ENCODE results near the gene MED15. TPM values are rescaled to one million over a fixed set of nuclear protein-coding genes. Genes with fewer than 3 reads are reported as not detected.
A peak's percentile ranks its signal among the peaks of the same experiment; 100 is the strongest.

MED15 gene
- total and polyA plus RNA-seq, 10 of the 15 experiments (the other 5 are each of a cell fraction or from before 2014, with no cell fraction given): 1.4 to 75.2 (median 26.9) TPM

DNA sequence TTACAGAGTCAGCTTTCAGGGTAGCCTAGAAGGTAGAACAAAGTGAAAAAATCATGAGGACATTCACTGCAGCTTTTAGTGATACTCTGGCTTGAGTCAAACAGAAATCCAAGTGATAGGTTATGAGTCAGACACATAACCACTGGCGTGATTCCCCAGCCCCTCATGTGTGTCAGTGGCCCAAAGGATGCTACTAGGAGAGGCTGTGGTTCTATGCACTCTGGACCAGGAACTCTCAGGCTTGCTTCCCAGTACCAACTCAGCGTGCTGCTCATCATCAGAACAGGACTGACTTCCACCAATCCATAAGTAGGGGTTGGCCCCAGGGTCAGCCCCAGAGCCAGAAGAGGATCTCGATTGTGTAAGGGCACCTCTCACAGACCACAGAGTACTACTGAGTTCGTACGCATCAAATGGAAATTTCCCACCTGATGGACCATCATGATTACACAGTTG is 116.8 kb downstream of the MED15 start (continued):
- TF ChIP-seq MEF2A (IDR thresholded peaks at IDR 0.05; ENCODE audit: insufficient read depth, low read depth, low read length) (peak; percentile 80), NFYB (IDR thresholded peaks at IDR 0.05; ENCODE audit: insufficient read depth, low read depth, low read length) (peak; percentile 72), HDGF (IDR thresholded peaks at IDR 0.05) (no peak), BACH1 (IDR thresholded peaks at IDR 0.05; ENCODE audit: borderline replicate concordance) (peak; percentile 85; the same call in 1 of the 2 replicates), KLF5 (IDR thresholded peaks at IDR 0.05; ENCODE audit: partially characterized antibody) (no peak), SMARCA5 (IDR thresholded peaks at IDR 0.05) (no peak), WRNIP1 (IDR thresholded peaks at IDR 0.05; ENCODE audit: borderline replicate concordance, low read depth, low read length) (no peak), FOXK2 (IDR thresholded peaks at IDR 0.05) (no peak), RAD51 (IDR thresholded peaks at IDR 0.05) (no peak), NRF1 (conservative IDR thresholded peaks at IDR 0.05; ENCODE audit: low read depth, low read length) (no peak), MTA3 (IDR thresholded peaks at IDR 0.05; ENCODE audit: borderline replicate concordance, low read length) (peak; percentile 96; the same call in 1 of the 2 replicates), NR2C2 (IDR thresholded peaks at IDR 0.05; ENCODE audit: borderline replicate concordance, control insufficient read depth, insufficient read length, low read depth) (no peak), EZH2 (IDR thresholded peaks at IDR 0.05; ENCODE audit: borderline replicate concordance, control insufficient read depth, low read depth, low read length) (no peak), MYC (IDR thresholded peaks at IDR 0.05; ENCODE audit: insufficient read depth, insufficient read length, insufficient replicate concordance, low read length, severe bottlenecking) (no peak), ZSCAN29 (IDR thresholded peaks at IDR 0.05) (no peak)
- TF ChIP-seq, protein P1, sequence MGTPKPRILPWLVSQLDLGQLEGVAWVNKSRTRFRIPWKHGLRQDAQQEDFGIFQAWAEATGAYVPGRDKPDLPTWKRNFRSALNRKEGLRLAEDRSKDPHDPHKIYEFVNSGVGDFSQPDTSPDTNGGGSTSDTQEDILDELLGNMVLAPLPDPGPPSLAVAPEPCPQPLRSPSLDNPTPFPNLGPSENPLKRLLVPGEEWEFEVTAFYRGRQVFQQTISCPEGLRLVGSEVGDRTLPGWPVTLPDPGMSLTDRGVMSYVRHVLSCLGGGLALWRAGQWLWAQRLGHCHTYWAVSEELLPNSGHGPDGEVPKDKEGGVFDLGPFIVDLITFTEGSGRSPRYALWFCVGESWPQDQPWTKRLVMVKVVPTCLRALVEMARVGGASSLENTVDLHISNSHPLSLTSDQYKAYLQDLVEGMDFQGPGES (IDR thresholded peaks at IDR 0.05): no peak
- TF ChIP-seq, protein P2, sequence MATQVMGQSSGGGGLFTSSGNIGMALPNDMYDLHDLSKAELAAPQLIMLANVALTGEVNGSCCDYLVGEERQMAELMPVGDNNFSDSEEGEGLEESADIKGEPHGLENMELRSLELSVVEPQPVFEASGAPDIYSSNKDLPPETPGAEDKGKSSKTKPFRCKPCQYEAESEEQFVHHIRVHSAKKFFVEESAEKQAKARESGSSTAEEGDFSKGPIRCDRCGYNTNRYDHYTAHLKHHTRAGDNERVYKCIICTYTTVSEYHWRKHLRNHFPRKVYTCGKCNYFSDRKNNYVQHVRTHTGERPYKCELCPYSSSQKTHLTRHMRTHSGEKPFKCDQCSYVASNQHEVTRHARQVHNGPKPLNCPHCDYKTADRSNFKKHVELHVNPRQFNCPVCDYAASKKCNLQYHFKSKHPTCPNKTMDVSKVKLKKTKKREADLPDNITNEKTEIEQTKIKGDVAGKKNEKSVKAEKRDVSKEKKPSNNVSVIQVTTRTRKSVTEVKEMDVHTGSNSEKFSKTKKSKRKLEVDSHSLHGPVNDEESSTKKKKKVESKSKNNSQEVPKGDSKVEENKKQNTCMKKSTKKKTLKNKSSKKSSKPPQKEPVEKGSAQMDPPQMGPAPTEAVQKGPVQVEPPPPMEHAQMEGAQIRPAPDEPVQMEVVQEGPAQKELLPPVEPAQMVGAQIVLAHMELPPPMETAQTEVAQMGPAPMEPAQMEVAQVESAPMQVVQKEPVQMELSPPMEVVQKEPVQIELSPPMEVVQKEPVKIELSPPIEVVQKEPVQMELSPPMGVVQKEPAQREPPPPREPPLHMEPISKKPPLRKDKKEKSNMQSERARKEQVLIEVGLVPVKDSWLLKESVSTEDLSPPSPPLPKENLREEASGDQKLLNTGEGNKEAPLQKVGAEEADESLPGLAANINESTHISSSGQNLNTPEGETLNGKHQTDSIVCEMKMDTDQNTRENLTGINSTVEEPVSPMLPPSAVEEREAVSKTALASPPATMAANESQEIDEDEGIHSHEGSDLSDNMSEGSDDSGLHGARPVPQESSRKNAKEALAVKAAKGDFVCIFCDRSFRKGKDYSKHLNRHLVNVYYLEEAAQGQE (IDR thresholded peaks at IDR 0.05; ENCODE audit: low read depth, low read length): no peak
- TF ChIP-seq, protein P3, sequence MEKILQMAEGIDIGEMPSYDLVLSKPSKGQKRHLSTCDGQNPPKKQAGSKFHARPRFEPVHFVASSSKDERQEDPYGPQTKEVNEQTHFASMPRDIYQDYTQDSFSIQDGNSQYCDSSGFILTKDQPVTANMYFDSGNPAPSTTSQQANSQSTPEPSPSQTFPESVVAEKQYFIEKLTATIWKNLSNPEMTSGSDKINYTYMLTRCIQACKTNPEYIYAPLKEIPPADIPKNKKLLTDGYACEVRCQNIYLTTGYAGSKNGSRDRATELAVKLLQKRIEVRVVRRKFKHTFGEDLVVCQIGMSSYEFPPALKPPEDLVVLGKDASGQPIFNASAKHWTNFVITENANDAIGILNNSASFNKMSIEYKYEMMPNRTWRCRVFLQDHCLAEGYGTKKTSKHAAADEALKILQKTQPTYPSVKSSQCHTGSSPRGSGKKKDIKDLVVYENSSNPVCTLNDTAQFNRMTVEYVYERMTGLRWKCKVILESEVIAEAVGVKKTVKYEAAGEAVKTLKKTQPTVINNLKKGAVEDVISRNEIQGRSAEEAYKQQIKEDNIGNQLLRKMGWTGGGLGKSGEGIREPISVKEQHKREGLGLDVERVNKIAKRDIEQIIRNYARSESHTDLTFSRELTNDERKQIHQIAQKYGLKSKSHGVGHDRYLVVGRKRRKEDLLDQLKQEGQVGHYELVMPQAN (conservative IDR thresholded peaks at IDR 0.05): no peak
- TF ChIP-seq, protein P4, sequence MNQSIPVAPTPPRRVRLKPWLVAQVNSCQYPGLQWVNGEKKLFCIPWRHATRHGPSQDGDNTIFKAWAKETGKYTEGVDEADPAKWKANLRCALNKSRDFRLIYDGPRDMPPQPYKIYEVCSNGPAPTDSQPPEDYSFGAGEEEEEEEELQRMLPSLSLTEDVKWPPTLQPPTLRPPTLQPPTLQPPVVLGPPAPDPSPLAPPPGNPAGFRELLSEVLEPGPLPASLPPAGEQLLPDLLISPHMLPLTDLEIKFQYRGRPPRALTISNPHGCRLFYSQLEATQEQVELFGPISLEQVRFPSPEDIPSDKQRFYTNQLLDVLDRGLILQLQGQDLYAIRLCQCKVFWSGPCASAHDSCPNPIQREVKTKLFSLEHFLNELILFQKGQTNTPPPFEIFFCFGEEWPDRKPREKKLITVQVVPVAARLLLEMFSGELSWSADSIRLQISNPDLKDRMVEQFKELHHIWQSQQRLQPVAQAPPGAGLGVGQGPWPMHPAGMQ (IDR thresholded peaks at IDR 0.05; ENCODE audit: borderline replicate concordance): no peak

Measured in GM12878 (cell line).